Measurements from ENCODE around the gene THRA.

The THRA gene, protein sequence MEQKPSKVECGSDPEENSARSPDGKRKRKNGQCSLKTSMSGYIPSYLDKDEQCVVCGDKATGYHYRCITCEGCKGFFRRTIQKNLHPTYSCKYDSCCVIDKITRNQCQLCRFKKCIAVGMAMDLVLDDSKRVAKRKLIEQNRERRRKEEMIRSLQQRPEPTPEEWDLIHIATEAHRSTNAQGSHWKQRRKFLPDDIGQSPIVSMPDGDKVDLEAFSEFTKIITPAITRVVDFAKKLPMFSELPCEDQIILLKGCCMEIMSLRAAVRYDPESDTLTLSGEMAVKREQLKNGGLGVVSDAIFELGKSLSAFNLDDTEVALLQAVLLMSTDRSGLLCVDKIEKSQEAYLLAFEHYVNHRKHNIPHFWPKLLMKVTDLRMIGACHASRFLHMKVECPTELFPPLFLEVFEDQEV

GRCh38 chr17:40062329-40063186 lies at the start of gene THRA:
Gene THRA, plus strand, starts transcription at chr17:40062965. Its CDS starts 11,524 bp downstream, at chr17:40074489.
- DNase-seq = no peak

DNA sequence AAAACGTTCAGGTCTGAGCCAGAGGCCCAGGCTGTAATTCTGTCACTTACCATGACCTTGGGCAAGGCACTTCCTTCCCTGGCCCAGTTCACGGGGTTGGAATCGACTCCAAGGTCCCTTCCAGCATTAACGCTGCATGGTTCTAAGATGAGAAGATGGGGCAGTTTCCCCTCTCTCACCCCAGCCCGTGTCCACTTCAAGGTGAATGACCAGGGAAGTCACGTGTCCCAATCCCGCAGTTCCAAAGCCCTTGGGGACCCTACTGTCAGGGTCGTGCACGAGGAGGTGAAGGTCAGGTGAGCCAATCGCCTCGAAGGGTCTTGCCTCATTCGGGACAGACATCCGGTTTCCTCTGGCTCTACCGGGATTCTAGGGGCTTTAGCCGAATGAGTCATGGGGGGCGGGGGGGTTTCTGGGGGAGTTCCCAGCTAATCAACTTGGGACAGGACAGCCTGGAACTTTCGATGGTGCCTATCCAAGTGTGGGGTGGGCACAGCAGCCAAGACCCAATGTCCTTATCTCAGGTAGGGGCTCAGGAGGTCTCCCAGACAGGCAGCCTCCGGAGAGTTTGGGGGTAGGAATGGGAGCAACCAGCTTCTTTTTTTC lies 48.3 kb upstream of the THRA start:
- no peak for DNase-seq

- DNase-seq = no peak
Observed at GRCh38 chr17:40015005-40015997, 47.5 kb upstream of the THRA start, which contains the start of gene CSF3. Gene CSF3, plus strand, starts transcription at chr17:40015440. Its CDS starts 35 bp downstream, at chr17:40015475.

GRCh38 chr17:40015998-40016985 lies 46.5 kb upstream of the THRA start:
- no peak for DNase-seq

GRCh38 chr17:40017422-40018080 lies 45.2 kb upstream of the THRA start:
- DNase-seq = no peak

DNA sequence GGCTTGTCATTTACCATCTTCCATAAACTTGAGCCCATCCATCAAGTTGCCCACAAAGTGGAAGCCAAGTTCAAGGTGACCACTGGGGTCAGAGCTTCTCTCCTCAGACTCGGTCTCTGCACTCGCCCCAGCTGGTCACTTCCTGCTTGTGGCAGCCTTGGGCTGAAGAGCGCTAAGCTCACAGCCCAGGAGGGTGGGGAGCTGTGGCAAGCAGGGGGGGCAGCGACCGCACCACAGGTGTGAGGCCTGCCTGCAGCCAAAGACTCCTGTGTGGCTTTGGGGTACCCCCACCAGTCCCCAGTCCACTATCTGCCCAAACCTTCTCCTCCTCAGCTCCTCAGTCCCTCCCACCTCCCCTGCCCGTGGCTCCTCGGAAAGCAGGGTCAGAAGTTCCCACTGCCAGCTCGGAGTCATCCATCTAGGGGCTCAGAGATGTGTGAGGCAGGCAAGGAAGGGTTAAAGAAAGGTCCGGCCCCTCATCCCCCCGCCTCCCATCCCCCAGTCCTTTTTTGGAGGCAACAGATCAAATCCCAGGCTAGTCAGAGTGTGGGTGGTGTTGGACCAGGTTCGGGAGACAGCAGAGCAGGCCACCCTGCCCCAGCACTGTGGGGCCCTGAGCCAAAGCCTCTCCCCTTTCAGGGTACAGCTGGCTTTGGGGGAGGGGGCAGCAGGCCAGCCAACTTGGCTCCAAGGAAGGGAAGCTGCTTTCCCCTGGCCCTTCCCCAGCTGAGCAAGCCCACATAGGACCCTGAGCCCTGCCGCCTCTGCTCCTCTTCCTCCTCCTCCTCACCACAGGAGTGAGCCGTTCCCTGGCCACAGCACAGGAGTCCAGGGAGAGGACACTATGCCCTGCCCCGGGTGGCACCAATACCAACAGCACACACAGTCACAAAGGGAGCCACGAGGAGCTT lies 44.3 kb upstream of the THRA start:
- no peak for DNase-seq

DNA sequence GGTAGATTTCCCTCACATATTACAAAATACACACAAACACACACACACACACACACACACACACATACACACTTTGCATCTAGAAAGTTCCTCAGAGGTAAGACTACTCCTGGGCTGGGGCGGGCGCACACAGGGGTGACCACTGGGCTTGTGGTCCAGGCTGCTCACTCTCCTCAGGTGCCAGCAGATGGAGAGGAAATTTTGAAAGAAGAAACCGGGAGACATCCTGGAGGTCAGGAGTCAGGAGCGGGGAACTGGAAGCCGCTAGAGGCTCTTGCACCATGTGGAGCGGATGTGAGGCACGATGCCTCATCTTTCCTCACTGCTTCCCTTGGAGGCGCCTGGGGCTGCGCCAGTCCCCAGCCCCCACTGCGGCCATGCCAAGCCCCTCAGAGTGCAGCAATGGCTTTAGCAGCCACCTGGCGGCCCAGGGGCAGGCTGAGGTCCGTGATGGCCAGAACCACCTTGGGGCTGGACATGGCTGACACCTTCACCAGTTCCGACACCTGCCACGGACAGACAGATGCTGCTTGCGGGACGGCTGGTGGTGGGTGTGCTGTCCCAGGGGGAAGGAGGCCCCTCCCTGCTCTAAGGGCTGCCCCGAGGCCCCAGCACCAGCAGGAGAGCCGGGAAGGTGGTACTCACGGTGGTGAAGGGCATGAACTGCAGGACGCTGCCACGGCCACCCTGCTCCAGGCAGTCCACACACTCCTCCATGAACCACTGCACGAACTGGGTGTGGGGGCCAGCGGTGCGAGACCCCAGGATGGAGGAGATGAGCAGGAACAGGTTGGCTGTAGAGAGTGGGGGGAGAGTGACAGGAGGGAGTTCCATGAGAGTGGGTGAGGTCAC lies 43.4 kb upstream of the THRA start:
- DNase-seq = no peak

GRCh38 chr17:40020146-40020545 lies 42.6 kb upstream of the THRA start:
- no peak for DNase-seq

DNA sequence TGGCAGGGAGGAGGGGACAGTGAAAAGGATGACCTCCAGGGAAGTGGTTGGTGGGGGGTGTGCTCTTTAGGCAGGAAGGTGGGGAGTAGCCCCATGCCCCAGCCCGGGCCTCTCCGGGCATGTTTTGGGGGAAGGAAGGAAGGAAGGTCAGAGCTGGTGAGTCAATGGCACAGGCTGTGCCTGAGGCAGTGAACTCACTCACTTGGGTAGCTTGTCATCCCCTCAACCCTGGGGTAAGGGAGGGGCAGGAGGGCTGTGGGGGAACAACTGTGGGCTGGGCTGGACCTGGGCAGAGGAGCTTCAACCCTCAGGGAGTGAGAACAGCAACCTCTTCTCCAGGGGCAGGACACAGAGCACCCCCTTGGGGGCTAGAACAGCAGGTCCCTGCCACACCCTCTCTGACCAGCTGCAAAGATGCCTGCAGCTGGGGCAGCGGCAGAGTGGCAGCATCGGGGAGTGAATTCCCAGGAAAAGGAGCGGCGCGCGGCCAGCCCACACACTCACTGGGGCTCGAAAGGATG lies 41.3 kb upstream of the THRA start:
- DNase-seq = no peak

DNA sequence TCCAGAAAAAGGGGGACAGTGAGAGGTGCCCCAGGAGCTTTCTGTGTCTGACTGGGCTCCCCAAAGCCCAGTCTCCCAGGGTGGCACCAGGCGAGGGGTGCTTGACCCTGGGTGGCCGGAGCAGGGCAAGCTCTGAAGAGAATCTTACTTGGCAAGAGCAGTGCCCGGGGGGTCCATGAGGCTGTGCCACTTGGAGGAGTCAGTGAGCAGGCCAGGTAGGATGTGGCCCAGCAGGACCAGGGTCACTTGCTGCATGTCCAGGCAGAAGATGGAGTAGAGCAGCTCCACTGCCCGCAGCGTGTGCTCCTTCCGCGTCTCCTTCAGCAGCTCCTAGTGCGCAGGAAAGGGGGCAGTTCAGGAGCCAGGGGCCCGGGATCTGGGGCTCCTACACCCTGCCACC lies 40.3 kb upstream of the THRA start:
- no peak for DNase-seq

DNA sequence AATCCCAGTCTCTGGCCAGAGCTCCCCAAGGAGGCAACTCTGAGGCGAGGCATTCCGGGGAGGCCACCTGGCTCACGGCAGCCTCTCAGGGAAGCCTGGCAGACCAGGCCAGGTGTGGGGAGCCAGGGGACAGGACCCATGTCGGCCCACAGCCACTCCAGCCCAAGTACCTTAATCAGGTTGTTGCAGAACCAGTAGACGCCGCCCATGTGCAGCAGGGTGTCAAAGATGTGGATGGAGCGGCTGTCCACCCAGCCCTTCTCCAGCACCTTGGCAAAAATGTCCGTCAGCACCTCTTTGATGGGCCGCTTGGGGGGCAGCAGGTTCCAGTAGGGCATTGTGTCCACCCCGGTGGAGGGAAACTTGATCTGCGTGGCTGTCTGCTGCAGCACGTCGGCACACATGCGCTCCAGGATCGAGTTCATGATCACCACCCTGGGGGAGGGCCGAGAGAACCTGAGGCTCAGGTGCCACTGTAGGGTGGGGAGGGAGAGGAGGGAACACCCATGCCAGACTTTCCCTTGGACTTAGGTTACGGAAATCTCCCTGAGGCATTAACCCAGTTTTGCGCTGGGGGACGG lies 39.7 kb upstream of the THRA start:
- no peak for DNase-seq

GRCh38 chr17:40023590-40024292 lies 39.0 kb upstream of the THRA start:
- no peak for DNase-seq

GRCh38 chr17:40024901-40025300 lies 37.9 kb upstream of the THRA start:
- no peak for DNase-seq

- no peak for DNase-seq
Observed at GRCh38 chr17:40025559-40025958, 37.2 kb upstream of the THRA start.

DNA sequence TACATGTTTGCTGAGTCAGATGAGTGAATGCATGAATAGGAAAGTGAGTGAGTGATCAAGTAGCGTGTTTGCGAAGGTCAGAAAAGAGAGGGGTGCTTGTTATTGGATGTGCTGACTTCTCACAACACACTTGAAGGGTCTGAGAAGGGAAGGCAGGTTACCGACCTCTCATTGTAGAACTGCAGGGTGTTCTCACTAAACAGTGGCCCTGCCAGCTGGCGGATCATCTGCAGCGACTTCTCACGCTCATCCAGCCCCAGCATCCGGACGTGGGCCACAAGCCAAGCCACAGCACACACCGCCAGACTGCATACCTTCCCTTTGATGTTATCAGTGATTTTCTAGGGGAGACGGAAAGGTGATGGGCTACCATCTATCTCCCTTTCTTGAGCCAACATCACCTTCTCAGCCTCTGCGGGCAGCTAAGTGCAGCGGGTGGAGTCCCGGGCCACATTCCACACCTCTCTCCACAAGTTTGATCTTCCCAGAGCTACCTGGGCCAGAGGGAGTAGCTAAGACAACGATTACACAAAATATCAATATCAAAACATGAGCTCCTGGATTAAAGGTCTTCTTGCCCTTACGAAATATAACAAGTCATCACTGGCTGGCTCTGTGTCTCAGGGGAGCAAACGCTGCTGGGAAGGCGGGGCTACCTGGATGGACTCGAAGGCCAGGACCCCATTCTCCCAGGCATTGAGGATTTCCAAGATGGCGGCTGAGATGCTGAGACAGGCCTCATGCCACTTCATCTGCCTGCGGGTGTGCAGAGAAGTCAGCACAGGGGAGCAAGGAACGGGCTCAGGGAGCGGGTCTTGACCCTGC lies 36.6 kb upstream of the THRA start:
- no peak for DNase-seq
